ENCODE results near the gene NDRG2. TPM values are rescaled to one million over a fixed set of nuclear protein-coding genes. Genes with fewer than 3 reads are reported as not detected.
"Not testable (repeated sequence)": the region's sequence is repeated elsewhere in the genome, so short reads cannot be mapped to it uniquely, and the experiment has no call there.

The NDRG2 gene
- total RNA-seq, 1 donor = not detected

- H3K4me3 ChIP-seq (ENCODE audit: low read depth, low read length) = no peak overlapping the region
- TF ChIP-seq, protein P1, sequence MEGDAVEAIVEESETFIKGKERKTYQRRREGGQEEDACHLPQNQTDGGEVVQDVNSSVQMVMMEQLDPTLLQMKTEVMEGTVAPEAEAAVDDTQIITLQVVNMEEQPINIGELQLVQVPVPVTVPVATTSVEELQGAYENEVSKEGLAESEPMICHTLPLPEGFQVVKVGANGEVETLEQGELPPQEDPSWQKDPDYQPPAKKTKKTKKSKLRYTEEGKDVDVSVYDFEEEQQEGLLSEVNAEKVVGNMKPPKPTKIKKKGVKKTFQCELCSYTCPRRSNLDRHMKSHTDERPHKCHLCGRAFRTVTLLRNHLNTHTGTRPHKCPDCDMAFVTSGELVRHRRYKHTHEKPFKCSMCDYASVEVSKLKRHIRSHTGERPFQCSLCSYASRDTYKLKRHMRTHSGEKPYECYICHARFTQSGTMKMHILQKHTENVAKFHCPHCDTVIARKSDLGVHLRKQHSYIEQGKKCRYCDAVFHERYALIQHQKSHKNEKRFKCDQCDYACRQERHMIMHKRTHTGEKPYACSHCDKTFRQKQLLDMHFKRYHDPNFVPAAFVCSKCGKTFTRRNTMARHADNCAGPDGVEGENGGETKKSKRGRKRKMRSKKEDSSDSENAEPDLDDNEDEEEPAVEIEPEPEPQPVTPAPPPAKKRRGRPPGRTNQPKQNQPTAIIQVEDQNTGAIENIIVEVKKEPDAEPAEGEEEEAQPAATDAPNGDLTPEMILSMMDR (IDR thresholded peaks at IDR 0.05; ENCODE audit: insufficient read depth, low read depth, low read length) = no peak
- no peak for DNase-seq (ENCODE audit: low read depth)
Measured at GRCh38 chr14:21048638-21049037, 23.8 kb upstream of the NDRG2 start.

- TF ChIP-seq, protein P1 (IDR thresholded peaks at IDR 0.05; ENCODE audit: insufficient read depth, low read depth, low read length) = no peak
- H3K4me3 ChIP-seq (ENCODE audit: low read depth, low read length) = no peak overlapping the region
- DNase-seq (ENCODE audit: low read depth) = no peak
Measured at GRCh38 chr14:21047378-21047781, 22.5 kb upstream of the NDRG2 start.

- DNase-seq (ENCODE audit: low read depth) = no peak
- H3K4me3 ChIP-seq (ENCODE audit: low read depth, low read length) = no peak overlapping the region
- TF ChIP-seq, protein P1 (IDR thresholded peaks at IDR 0.05; ENCODE audit: insufficient read depth, low read depth, low read length) = no peak
Measured at GRCh38 chr14:21043974-21044618, 19.2 kb upstream of the NDRG2 start.

DNA sequence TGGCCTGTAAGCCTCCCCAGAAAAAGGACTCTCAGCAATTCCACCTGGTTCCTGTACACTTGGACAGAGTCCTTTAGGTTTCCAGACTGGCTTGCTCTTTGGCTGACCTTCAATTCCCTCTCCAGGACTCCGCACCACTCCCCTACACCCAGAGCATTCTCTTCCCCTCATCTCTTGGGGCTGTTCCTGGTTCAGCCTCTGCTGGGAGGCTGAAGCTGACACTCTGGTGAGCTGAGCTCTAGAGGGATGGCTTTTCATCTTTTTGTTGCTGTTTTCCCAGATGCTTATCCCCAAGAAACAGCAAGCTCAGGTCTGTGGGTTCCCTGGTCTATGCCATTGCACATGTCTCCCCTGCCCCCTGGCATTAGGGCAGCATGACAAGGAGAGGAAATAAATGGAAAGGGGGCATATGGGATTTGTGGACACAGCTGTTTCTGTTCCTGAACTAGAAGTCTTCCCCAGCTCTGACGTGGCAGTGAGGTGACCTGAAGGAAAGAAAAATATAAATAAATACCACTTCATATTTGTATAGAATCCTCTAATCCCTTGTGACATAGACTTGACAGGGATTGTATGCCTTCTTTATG, 18.6 kb upstream of the NDRG2 start:
- TF ChIP-seq, protein P1 (IDR thresholded peaks at IDR 0.05; ENCODE audit: insufficient read depth, low read depth, low read length) = no peak
- no peak overlapping the region for H3K4me3 ChIP-seq (ENCODE audit: low read depth, low read length)
- no peak for DNase-seq (ENCODE audit: low read depth)

GRCh38 chr14:21042918-21043317, 18.1 kb upstream of the NDRG2 start:
- H3K4me3 ChIP-seq (ENCODE audit: low read depth, low read length) = no peak overlapping the region
- TF ChIP-seq, protein P1 (IDR thresholded peaks at IDR 0.05; ENCODE audit: insufficient read depth, low read depth, low read length) = no peak
- DNase-seq (ENCODE audit: low read depth) = no peak

DNA sequence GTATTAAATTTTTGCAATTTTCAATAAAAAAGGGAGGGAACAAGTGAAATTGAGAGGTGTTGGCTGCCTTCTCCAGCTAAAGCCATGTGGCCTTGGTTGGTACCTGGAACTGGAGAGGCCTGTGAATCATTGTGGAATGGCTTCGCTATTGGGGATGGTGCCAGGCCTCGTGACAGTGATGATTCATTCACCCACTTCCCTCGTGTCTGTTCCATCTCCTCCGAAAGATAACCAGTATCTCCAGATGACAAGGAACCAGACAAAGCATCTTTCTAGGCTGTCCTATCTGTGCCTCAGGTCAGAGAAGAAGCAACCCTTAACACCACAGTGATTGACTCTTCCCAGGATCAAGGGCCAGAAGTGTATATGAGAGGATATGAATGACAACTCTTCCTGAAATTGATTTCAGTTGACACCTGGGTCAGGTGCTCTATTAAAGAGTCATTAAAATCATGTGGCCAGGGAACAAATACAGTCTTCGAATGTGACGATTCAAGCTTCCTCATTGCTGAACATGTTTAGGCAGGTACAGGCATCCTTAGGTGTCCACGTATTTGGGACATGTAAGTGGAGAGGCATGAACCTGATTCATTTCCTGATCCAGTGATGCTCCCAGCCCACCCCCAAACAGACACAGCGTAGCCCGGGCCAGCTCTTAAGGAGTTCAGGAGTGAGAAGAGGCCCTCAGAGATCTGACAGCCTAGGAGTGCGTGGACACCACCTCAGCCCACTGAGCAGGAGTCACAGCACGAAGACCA, 17.0 kb upstream of the NDRG2 start, which contains the start of gene RNASE7:
Gene RNASE7 (plus strand): TSS at position 687 of the 758 bp plus-strand sequence. CDS start 631 bp downstream, outside the sequence.
- TF ChIP-seq, protein P1 (IDR thresholded peaks at IDR 0.05; ENCODE audit: insufficient read depth, low read depth, low read length) = no peak
- peak; percentile 16 for DNase-seq (ENCODE audit: low read depth)
- H3K4me3 ChIP-seq (ENCODE audit: low read depth, low read length) = no peak within 1 kb of the TSS

DNA sequence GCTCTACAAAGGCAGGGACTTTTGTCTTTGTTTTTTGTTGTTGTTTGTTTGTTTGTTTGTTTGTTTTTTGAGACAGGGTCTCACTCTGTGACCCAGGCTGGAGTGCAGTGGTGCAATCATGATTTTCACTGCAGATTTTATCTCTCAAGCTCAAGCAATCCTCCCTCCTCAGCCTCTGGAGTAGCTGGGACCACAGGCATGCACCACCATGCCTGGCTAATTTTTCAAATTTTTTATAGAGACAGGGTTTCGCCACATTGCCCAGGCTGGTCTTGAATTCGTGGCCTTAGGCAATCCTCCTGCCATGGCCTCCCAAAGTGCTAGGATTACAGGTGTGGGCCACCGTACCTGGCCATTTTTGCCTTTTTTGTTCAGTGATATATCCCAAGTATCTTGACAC, 16.1 kb upstream of the NDRG2 start:
- not testable (repeated sequence) for DNase-seq (ENCODE audit: low read depth); H3K4me3 ChIP-seq (ENCODE audit: low read depth, low read length)

Data from fibroblast of villous mesenchyme (primary cell).